Measurements from ENCODE around the gene MAP1LC3A.

MAP1LC3A gene

DNA sequence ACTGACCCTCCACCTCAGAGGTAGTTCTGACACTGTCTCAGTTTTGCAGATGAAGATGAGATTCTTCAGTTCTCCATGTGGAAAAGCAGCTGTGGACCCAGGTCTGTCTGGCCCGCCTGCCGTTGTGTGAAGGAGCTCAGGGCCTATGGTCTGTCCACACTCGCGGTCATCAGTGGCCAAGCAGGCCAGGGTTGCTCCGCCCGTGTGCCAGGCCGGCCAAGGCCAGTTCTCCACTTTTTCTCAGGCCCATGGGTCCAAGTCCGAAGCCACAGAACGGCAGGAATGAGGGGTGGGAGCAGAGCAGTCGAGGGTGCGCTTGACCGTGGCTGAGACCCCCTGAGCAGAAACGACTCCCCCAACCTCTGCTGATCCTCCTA is 8.6 kb upstream of the MAP1LC3A start:
- no peak for DNase-seq

- DNase-seq: no peak
Measured at GRCh38 chr20:34552569-34552968, 5.9 kb upstream of the MAP1LC3A start.

DNA sequence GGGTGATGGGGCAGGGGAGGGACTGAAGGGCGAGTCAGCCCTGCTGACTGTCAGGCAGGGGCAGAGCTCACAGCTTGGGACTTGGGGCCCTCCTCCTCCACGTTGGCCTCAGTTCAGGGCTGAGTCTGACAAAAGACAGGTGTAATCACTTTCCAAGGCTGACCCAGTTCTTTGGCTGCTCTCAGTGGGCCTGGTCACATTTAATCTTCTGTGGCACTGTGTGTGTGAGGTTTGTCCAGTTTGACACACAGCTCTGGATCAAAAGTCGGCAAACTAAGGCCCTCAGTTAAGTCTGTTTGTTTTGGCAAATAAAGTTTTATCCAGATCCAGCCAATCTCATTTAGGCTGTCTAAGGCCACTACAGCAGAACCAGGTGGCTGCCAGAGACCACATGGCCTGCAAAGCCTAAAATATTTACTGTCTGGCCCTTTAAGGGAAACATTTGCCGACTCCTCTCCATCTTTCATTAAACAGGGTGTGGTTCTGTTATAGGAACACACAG is 5.1 kb upstream of the MAP1LC3A start:
- no peak for DNase-seq

GRCh38 chr20:34557936-34558319 is 590 bp upstream of the MAP1LC3A start:
- no peak for DNase-seq

DNA sequence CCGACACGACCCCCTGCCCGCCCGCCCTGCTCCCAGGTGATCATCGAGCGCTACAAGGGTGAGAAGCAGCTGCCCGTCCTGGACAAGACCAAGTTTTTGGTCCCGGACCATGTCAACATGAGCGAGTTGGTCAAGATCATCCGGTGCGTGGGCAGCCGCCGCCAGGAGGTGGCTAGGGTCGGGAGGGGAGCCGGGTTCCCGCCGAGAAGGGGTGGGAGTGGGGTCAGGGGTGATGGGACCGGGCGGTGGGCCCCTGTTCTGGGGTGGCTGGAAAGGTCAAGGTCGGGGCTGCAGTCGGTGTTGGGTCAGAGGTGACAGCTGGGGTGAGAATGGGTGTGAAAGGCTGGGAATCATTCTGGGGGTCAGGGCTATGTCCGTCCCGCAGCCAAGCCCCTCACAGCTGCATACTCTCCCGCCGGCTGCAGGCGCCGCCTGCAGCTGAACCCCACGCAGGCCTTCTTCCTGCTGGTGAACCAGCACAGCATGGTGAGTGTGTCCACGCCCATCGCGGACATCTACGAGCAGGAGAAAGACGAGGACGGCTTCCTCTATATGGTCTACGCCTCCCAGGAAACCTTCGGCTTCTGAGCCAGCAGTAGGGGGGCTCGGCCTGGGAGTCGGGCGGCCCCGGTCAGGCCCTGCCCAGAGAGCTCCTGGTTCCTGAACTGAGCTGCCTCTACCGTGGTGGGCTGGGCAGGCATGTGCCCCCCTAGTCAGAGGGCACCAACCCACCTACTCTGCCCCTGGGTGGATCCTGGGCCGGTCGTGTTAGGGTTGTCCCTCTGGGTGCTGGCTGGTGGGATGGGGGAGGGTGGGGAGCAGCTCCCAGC is 1.0 kb downstream of the MAP1LC3A start:
- no peak for DNase-seq

- DNase-seq: no peak
Measured at GRCh38 chr20:34560141-34560523, 1.6 kb downstream of the MAP1LC3A start.

DNA sequence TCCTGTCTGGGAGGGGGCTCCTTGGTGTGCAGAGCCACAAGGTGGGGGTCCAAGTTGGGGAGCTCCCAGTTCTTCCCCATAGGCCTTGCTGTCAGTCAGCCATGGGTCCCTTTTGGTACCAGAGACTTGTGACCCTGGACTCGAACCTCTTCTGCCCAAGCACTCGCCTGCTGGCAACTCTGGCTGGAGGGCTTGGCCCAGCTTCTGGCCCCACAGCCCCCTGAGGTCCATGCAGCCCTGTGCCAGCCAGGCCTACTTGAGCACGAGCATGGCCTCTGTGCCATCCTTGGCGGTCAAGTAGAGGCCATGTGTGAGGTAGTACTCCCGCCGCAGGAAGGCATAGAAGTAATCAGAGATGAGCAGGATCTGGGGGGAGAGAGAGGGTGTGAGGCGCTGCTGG is 2.1 kb downstream of the MAP1LC3A start:
- no peak for DNase-seq

DNA sequence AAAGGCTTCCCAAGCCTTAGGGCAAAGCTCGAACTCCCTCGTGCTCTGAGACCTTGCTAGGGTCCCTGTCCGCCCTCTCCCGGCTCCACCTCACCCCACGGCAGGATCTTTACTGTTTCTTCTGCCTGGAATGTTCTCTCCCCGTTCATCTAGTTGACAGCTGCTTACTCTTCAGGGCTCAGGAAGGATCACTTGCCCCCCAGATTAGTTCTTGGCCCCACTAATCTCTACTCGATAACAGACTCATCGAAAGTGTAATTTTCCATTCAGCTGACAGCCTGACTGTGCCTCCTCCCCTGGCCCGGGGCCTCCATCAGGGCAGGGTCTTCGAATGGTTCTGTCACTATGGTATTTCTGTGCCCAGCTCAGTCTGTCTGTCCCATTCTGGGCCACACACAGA is 3.1 kb downstream of the MAP1LC3A start:
- no peak for DNase-seq

- DNase-seq: no peak
Measured at GRCh38 chr20:34562641-34563040, 4.1 kb downstream of the MAP1LC3A start.

DNA sequence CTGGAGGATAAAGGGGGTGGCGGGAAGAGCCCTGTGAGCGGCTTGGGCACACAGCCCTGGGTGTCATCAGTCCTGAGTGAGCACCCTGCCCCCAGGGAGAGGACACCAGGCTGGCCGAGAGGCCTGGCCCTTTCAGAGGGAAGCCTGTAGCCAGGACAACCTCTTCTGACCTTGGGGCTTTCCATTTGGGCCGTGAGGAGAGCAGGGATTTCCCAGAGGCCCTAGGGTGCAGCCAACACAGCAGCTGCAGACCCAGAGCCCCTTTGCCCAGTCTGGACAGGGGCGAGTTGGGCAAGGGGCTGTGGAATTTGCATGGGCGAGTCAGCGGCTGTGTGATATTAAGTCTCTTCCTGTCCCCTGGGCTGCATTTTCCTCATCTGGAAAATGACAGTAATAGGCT is 6.3 kb downstream of the MAP1LC3A start:
- no peak for DNase-seq

DNA sequence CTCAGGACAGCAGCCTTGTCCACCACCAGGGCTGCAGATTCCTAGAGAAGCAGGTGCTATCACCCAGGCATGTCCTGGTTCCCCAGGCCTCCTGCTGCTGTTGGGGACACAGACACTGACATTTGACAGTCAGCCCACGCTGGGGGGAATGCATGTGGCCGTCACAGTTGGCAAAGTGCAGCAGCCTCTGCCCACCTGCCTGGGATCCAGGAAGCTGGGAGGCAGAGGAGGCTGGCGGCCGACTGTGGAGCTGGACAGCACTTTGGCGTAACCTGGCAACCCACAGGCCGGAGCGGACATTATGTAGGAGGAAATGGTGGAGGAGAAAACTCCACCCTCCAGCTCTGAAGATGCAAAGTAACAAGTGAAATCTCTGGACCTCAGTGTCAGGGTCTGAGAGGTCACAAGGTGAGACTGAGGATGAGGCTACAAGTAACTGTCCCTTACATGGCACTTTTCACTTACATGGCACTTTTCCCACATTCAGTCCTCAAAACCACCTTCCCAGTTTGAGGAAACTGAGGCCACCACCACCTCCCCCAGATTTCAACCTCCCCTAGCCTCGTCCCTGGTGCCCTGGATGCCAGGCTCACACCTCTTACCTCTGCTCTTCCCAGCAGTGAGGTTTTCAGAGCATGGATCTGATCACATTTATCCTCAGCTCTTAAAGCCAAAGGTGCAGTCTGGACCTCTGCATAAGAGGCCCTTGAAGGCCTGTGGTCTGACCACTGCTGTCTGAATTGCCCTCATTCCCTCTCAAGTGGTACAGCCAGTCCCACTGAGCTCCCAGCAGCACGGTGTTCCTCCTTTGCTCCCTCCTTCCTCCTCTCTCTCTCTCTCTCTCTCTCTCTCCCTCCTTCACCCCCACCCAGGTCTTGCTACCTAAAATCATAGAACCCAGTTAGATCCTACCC is 8.7 kb downstream of the MAP1LC3A start:
- DNase-seq: no peak

- no peak for DNase-seq
Measured at GRCh38 chr20:34567892-34568865, 9.7 kb downstream of the MAP1LC3A start.

GRCh38 chr20:34569598-34569997 is 11.1 kb downstream of the MAP1LC3A start:
- no peak for DNase-seq

- no peak for DNase-seq
Measured at GRCh38 chr20:34570859-34571306, 12.4 kb downstream of the MAP1LC3A start.

GRCh38 chr20:34571753-34572152 is 13.2 kb downstream of the MAP1LC3A start:
- no peak for DNase-seq

DNA sequence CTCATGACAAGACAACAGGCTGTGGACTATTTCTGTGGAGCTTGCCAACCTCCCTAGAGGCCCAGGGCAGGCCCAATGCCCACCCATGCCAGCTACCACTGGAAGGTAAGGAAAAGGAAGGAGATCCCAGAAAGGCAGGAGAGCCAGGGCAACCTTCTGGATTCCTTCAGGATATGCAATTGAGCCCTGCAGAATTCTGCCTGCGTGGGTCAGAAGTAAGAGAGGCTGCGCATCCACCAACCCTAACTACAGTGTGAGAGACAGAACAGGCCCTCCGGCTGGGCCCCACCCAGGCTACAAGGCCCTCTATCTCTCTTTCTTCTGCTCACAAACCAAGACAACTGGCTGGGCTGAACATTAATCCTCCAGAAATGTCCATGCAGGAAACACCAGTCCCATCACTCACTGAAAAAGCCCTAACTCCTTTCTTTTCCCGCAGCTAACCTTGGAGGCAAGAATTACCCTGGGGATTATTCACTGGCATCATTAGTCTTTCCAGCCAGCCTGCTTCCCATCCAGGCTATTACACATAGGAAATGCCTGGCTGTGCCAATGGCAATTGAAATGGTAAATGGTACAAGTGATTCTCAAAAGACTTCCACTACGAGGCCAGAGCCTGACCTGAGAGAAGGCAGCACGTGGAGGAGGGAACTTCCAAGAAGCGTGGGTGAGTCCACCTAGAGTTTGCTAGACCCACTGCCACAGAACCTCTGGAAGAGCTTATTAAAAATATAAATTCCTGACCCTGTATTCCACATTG is 15.2 kb downstream of the MAP1LC3A start:
- no peak for DNase-seq

GRCh38 chr20:34574426-34574825 is 15.9 kb downstream of the MAP1LC3A start:
- DNase-seq: no peak

DNA sequence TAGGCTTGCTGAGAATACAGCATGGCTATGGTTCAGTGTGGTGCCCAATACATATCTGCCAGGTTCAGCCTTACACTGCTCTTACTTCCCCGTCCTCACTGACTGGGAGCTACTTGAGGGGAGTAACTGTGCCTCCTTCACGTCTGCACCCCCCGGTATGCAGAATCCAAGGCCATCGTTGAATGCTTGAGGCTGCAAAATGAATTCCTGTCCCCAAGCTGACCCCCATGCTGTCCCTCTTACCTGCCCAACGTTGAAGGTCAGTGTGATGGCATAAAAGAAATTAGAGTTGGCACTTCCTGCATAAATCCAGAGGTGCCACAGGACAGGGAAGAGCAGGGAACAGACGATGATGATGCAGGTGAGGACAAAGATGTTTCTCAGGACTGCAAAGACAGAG is 16.3 kb downstream of the MAP1LC3A start:
- DNase-seq: no peak

DNA sequence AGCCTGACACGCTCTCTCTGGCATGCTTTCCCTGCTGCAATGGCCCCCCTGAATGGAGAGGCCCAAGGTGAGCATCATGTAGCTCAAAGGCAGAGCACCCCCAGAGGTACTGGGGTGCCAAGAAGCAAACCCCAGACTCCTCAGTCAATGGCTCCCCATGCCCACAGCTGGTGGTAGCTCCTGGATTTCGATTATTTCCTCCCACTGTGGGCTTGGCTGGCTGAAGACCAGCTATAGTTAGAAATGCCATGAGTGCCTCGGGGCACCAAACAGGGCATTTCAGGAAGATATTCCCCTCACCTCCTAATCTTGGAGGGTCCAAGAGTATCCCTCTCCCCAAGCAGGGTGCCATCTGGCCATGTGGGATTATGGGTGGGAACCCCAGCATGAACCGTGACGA is 16.8 kb downstream of the MAP1LC3A start:
- DNase-seq: no peak

- no peak for DNase-seq
Measured at GRCh38 chr20:34575756-34576155, 17.2 kb downstream of the MAP1LC3A start.

DNA sequence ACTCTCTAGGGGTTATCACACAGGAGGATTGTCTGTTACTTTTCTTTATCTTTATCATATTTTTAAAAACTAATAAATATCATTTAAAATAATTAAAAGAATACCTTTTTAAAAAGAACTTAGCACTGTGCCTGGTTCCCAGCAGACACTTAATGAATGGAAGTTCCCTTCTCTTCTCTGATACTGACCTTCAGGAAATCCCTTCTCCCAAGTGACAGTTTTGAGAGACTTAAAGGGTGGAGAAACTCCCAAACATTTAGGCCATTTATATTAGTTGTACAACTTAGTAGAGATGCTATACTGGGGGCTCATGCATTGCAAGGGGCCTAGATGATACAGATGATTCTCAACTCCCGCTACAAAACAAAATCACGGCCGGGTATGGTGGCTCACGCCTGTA is 18.5 kb downstream of the MAP1LC3A start:
- no peak for DNase-seq

- DNase-seq: no peak
Measured at GRCh38 chr20:34578025-34578424, 19.5 kb downstream of the MAP1LC3A start.
